Osteocyte (in vitro differentiated cells): ENCODE measurements around the gene NCOA3. TPM values are rescaled to one million over a fixed set of nuclear protein-coding genes. Genes with fewer than 3 reads are reported as not detected.
A peak's percentile ranks its signal among the peaks of the same experiment; 100 is the strongest.

Source experiments
- DNase-seq: peaks from one replicate; pipeline ENCODE4 v3.0.0; 2021; ENCODE audit warnings: mixed read lengths; ENCODE audit not compliant: unreplicated experiment; ENCODE audit errors: extremely low spot score
- H3K27ac Mint-ChIP-seq: one replicate; pipeline ENCODE4 v1.8.0; 2021; ENCODE audit warnings: mild to moderate bottlenecking, mixed read lengths; ENCODE audit not compliant: unreplicated experiment
- H3K27me3 Mint-ChIP-seq: one replicate; pipeline ENCODE4 v1.8.0; 2021; ENCODE audit warnings: mixed read lengths; ENCODE audit not compliant: unreplicated experiment
- H3K36me3 Mint-ChIP-seq: one replicate; pipeline ENCODE4 v1.8.0; 2021; ENCODE audit warnings: mixed read lengths; ENCODE audit not compliant: unreplicated experiment
- H3K4me1 Mint-ChIP-seq: one replicate; pipeline ENCODE4 v1.8.0; 2021; ENCODE audit warnings: mixed read lengths; ENCODE audit not compliant: unreplicated experiment
- H3K4me3 Mint-ChIP-seq: one replicate; pipeline ENCODE4 v1.8.0; 2021; ENCODE audit warnings: mild to moderate bottlenecking, moderate library complexity, mixed read lengths; ENCODE audit not compliant: unreplicated experiment
- H3K9me3 Mint-ChIP-seq: one replicate; pipeline ENCODE4 v1.8.0; 2021; ENCODE audit warnings: mixed read lengths; ENCODE audit not compliant: unreplicated experiment
- CTCF ChIP-seq: fragments of 200-600 bp; sonication (generic); IDR thresholded peaks from 2 replicates; pipeline ENCODE4 v1.5.0; 2021; ENCODE audit warnings: antibody characterized with exemption, mild to moderate bottlenecking, moderate library complexity
- total RNA-seq: library from RNA; stranded (reverse); gene quantifications from 2 replicates; pipeline ENCODE4 v1.2.1, GENCODE V29; 2021

Gene NCOA3
- total RNA-seq, 1 donor from 2014 or later = 75.9 TPM

- no peaks in the 10 kb centered on the region for H3K27me3 Mint-ChIP-seq
- H3K27ac Mint-ChIP-seq = peak overlapping the region; percentile 18
- peaks cover 19% of the 10 kb centered on the region for H3K36me3 Mint-ChIP-seq
- no peak for DNase-seq
- peaks cover 4% of the 10 kb centered on the region for H3K9me3 Mint-ChIP-seq
- H3K4me3 Mint-ChIP-seq = no peak overlapping the region
- TF ChIP-seq CTCF = no peak
- peaks cover 56% of the 10 kb centered on the region for H3K4me1 Mint-ChIP-seq
Measured at GRCh38 chr20:47572105-47572729, 70.5 kb downstream of the NCOA3 start.

GRCh38 chr20:47573559-47573958, 71.9 kb downstream of the NCOA3 start:
- Mint-ChIP-seq H3K4me1 (peaks cover 52% of the 10 kb centered on the region), H3K27me3 (no peaks in the 10 kb centered on the region), H3K27ac (no peak overlapping the region)

GRCh38 chr20:47574616-47575364, 73.1 kb downstream of the NCOA3 start:
- Mint-ChIP-seq H3K4me3 (no peak overlapping the region), H3K36me3 (peaks cover 19% of the 10 kb centered on the region), H3K4me1 (peaks cover 53% of the 10 kb centered on the region), H3K27me3 (no peaks in the 10 kb centered on the region), H3K27ac (peak overlapping the region; percentile 27), H3K9me3 (peaks cover 4% of the 10 kb centered on the region)
- TF ChIP-seq CTCF = no peak
- no peak for DNase-seq

More at GRCh38 chr20:47573559-47573958, 71.9 kb downstream of the NCOA3 start:
- H3K36me3 Mint-ChIP-seq = peaks cover 19% of the 10 kb centered on the region
- no peak for DNase-seq
- no peak for TF ChIP-seq CTCF
- no peak overlapping the region for H3K4me3 Mint-ChIP-seq
- peaks cover 4% of the 10 kb centered on the region for H3K9me3 Mint-ChIP-seq

GRCh38 chr20:47576516-47577033, 74.9 kb downstream of the NCOA3 start:
- TF ChIP-seq CTCF = no peak
- no peak for DNase-seq
- no peaks in the 10 kb centered on the region for H3K27me3 Mint-ChIP-seq
- peak overlapping the region; percentile 30 for H3K4me3 Mint-ChIP-seq
- H3K9me3 Mint-ChIP-seq = peaks cover 4% of the 10 kb centered on the region
- H3K4me1 Mint-ChIP-seq = peaks cover 50% of the 10 kb centered on the region
- peak overlapping the region; percentile 67 for H3K27ac Mint-ChIP-seq
- H3K36me3 Mint-ChIP-seq = peaks cover 11% of the 10 kb centered on the region

- no peaks in the 10 kb centered on the region for H3K9me3 Mint-ChIP-seq
- no peak overlapping the region for H3K4me3 Mint-ChIP-seq
- peaks cover 6% of the 10 kb centered on the region for H3K36me3 Mint-ChIP-seq
- no peaks in the 10 kb centered on the region for H3K27me3 Mint-ChIP-seq
- TF ChIP-seq CTCF = no peak
- H3K4me1 Mint-ChIP-seq = peaks cover 50% of the 10 kb centered on the region
- H3K27ac Mint-ChIP-seq = peak overlapping the region; percentile 51
- no peak for DNase-seq
Measured at GRCh38 chr20:47577314-47577713, 75.6 kb downstream of the NCOA3 start.
